B cell (primary cell): Measurements from ENCODE around the gene GPR4. TPM values are rescaled to one million over a fixed set of nuclear protein-coding genes. Genes with fewer than 3 reads are reported as not detected.

Source experiments
- ATAC-seq: fragments of 200-7000 bp; cut with Tn5 transposase; one replicate; pipeline ENCODE4 v1.10.0; 2021; ENCODE audit warnings: low read depth, mild to moderate bottlenecking, moderate number of reproducible peaks, moderate library complexity
- CTCF ChIA-PET: fragments of 350-600 bp; sonication (Branson Sonifier 250); formaldehyde crosslinking; loops from one replicate; lab custom pipeline; 2021; ENCODE audit warnings: antibody characterized with exemption, inconsistent platforms; lab: Charles Lee
- POLR2A ChIA-PET: fragments of 350-600 bp; sonication (Branson Sonifier 250); formaldehyde crosslinking; loops from one replicate; lab custom pipeline; 2021; ENCODE audit warnings: antibody characterized with exemption; lab: Charles Lee
- DNase-seq: peaks from one replicate; pipeline ENCODE4 v3.0.0; 2013
- H2AFZ ChIP-seq: 2 replicates; pipeline ENCODE4 v1.6.1; 2012; ENCODE audit warnings: mild to moderate bottlenecking, low read depth, low read length; ENCODE audit not compliant: insufficient read depth, poor library complexity, severe bottlenecking
- H3K27ac ChIP-seq, 2 donors: 1 replicate in 1 of 2; 2 replicates in 1 of 2; pipeline ENCODE4 v1.5.1; 2012 to 2013; ENCODE audit warnings: low read length in 2 of 2, mild to moderate bottlenecking in 2 of 2, moderate library complexity in 1 of 2
- H3K27me3 ChIP-seq, 4 experiments: fragments of 200-600 bp in 1 of 4; sonication (generic) in 1 of 4; replicated peaks in 1 of 4; 1 replicate in 2 of 4; 2 replicates in 2 of 4; pipeline versions ENCODE4 v1.6.1 to v1.7.0; 2013 to 2016; ENCODE audit warnings: low read length in 3 of 4, mild to moderate bottlenecking in 2 of 4, mixed read lengths in 1 of 4, moderate library complexity in 1 of 4; ENCODE audit not compliant: insufficient read depth in 4 of 4, control insufficient read depth in 3 of 4; ENCODE audit errors: control extremely low read depth in 1 of 4
- H3K36me3 ChIP-seq, 2 experiments: replicated peaks in 1 of 2; 1 replicate in 1 of 2; 2 replicates in 1 of 2; pipeline versions ENCODE4 v1.6.1 to v1.7.1; 2013; ENCODE audit warnings: low read length in 1 of 2; ENCODE audit not compliant: insufficient read depth in 2 of 2, control insufficient read depth in 1 of 2; ENCODE audit errors: control extremely low read depth in 1 of 2, extremely low read depth in 1 of 2
- H3K4me1 ChIP-seq, 2 donors: fragments of 200-600 bp in 1 of 2; sonication (generic) in 1 of 2; 1 replicate in 1 of 2; 2 replicates in 1 of 2; pipeline versions ENCODE4 v1.5.1 to v1.6.1; 2013 to 2017; ENCODE audit warnings: low read length in 2 of 2; ENCODE audit not compliant: control insufficient read depth in 2 of 2, insufficient read depth in 2 of 2
- H3K4me2 ChIP-seq: replicated peaks from 2 replicates; pipeline ENCODE3; 2012; ENCODE audit warnings: mild to moderate bottlenecking, low read depth, low read length; ENCODE audit not compliant: poor library complexity, severe bottlenecking
- H3K4me3 ChIP-seq, 5 experiments: fragments of 200-600 bp in 1 of 5; sonication (generic) in 1 of 5; 1 replicate in 3 of 5; 2 replicates in 2 of 5; pipeline versions ENCODE4 v1.5.1 to v1.7.0; 2011 to 2016; ENCODE audit warnings: low read length in 4 of 5, mild to moderate bottlenecking in 4 of 5, low read depth in 2 of 5, control low read depth in 1 of 5, moderate library complexity in 1 of 5; ENCODE audit not compliant: insufficient read depth in 1 of 5; ENCODE audit errors: control extremely low read depth in 1 of 5, extremely low read depth in 1 of 5
- H3K79me2 ChIP-seq: fragments of 200-600 bp; sonication (generic); one replicate; pipeline ENCODE4 v1.6.0; 2016; ENCODE audit warnings: low read length; ENCODE audit not compliant: control insufficient read depth, insufficient read depth
- H3K9ac ChIP-seq: fragments of 200-600 bp; sonication (generic); 2 replicates; pipeline ENCODE4 v1.6.1; 2017; ENCODE audit warnings: mild to moderate bottlenecking, low read length, moderate library complexity
- H3K9me3 ChIP-seq, 3 donors: one replicate each; pipeline versions ENCODE4 v1.6.1 to v1.7.1; 2013; ENCODE audit warnings: low read length in 2 of 3; ENCODE audit not compliant: control insufficient read depth in 2 of 3, insufficient read depth in 1 of 3; ENCODE audit errors: control extremely low read depth in 1 of 3
- H4K20me1 ChIP-seq: 2 replicates; pipeline ENCODE4 v1.6.0; 2012; ENCODE audit warnings: mild to moderate bottlenecking, low read length; ENCODE audit not compliant: insufficient read depth, control insufficient read depth, poor library complexity, severe bottlenecking
- H3K27ac Mint-ChIP-seq: one replicate; pipeline ENCODE4 v1.8.0; 2021; ENCODE audit warnings: mixed read lengths
- H3K27me3 Mint-ChIP-seq: one replicate; pipeline ENCODE4 v1.8.0; 2021; ENCODE audit warnings: mixed read lengths
- H3K4me1 Mint-ChIP-seq: one replicate; pipeline ENCODE4 v1.8.0; 2021; ENCODE audit warnings: mixed read lengths
- H3K4me3 Mint-ChIP-seq: one replicate; pipeline ENCODE4 v1.8.0; 2021; ENCODE audit warnings: mixed read lengths
- H3K9me3 Mint-ChIP-seq: one replicate; pipeline ENCODE4 v1.8.0; 2022; ENCODE audit warnings: mixed read lengths; ENCODE audit not compliant: insufficient read depth
- EZH2 ChIP-seq: IDR thresholded peaks from 2 replicates; pipeline ENCODE4 v1.6.1; 2012; ENCODE audit warnings: borderline replicate concordance, low read depth, mild to moderate bottlenecking, moderate library complexity, low read length; ENCODE audit not compliant: insufficient read depth, poor library complexity, severe bottlenecking
- WGBS: methylation state at CpG from one replicate; pipeline ENCODE4 v1.1.5; 2013; ENCODE audit warnings: missing lambda C conversion rate; ENCODE audit not compliant: insufficient coverage; 5-methylcytosine and 5-hydroxymethylcytosine counted together
- intact Hi-C: fragments of 100-400 bp; cut with micrococcal nuclease; formaldehyde crosslinking; loops from one replicate; pipeline ENCODE4 v1.10.0; 2022
- polyA plus RNA-seq: library from polyadenylated mRNA; depleted of rRNA; stranded (reverse); fragments of >200 nt; gene quantifications from 2 replicates; pipeline ENCODE4 v1.2.3, GENCODE V29; 2012
- total RNA-seq, 2 donors: library from RNA; stranded (reverse); fragments of 120-200 nt in 1 of 2; gene quantifications; 1 replicate in 1 of 2; 2 replicates in 1 of 2; pipeline versions ENCODE4 v1.2.3 to v1.2.4, GENCODE V29; 2013 to 2022
- TF ChIP-seq, protein P1 (sequence below): fragments of 200-600 bp; IDR thresholded peaks from one replicate; pipeline ENCODE4 v1.8.0; 2022; ENCODE audit warnings: antibody characterized with exemption, mild to moderate bottlenecking

Gene GPR4
- total and polyA plus RNA-seq, 2 donors (not counting 1 experiment from before 2014, with no cell fraction given): not detected

GRCh38 chr19:45574526-45574925 is 27.5 kb downstream of the GPR4 start:
- CTCF ChIA-PET: interaction anchor here (1.4 kb wide), 1 partner anchor 16 kb away, joined by 4 read pairs; no protein-coding TSS in a partner anchor
- Histone ChIP-seq H3K79me2 (peaks cover 50% of the 10 kb centered on the region), H2AFZ (no peak overlapping the region), H3K4me1 (peaks cover 0 to 6% of the 10 kb centered on the region in 2 donors), H3K4me3 (no peak overlapping the region), H3K27ac (no peak overlapping the region), H3K9ac (no peak overlapping the region), H4K20me1 (no peaks in the 10 kb centered on the region), H3K4me2 (no peak overlapping the region), H3K9me3 (no peaks in the 10 kb centered on the region), H3K36me3 (peaks cover 0 to 2% of the 10 kb centered on the region in 2 experiments), H3K27me3 (no peaks in the 10 kb centered on the region)
- no peak for DNase-seq
- Mint-ChIP-seq H3K4me1 (peaks cover 7% of the 10 kb centered on the region), H3K27ac (no peak overlapping the region), H3K27me3 (no peaks in the 10 kb centered on the region), H3K4me3 (no peak overlapping the region), H3K9me3 (no peaks in the 10 kb centered on the region)
- intact Hi-C loops: no loop called here
- 92% methylated on average over 2 of the region's 4 CpGs for WGBS
- TF ChIP-seq, protein P1, sequence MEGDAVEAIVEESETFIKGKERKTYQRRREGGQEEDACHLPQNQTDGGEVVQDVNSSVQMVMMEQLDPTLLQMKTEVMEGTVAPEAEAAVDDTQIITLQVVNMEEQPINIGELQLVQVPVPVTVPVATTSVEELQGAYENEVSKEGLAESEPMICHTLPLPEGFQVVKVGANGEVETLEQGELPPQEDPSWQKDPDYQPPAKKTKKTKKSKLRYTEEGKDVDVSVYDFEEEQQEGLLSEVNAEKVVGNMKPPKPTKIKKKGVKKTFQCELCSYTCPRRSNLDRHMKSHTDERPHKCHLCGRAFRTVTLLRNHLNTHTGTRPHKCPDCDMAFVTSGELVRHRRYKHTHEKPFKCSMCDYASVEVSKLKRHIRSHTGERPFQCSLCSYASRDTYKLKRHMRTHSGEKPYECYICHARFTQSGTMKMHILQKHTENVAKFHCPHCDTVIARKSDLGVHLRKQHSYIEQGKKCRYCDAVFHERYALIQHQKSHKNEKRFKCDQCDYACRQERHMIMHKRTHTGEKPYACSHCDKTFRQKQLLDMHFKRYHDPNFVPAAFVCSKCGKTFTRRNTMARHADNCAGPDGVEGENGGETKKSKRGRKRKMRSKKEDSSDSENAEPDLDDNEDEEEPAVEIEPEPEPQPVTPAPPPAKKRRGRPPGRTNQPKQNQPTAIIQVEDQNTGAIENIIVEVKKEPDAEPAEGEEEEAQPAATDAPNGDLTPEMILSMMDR: no peak
- no peak for TF ChIP-seq EZH2
- POLR2A ChIA-PET: no interaction called here
- ATAC-seq: no peak

GRCh38 chr19:45571457-45572220 is 30.4 kb downstream of the GPR4 start:
- WGBS: 95% methylated on average over 3 of the region's 8 CpGs
- Histone ChIP-seq H3K9ac (no peak overlapping the region), H3K9me3 (no peaks in the 10 kb centered on the region), H3K4me2 (no peak overlapping the region), H2AFZ (no peak overlapping the region), H3K79me2 (peaks cover 55% of the 10 kb centered on the region), H3K36me3 (peaks cover 0 to 2% of the 10 kb centered on the region in 2 experiments), H3K4me3 (no peak overlapping the region), H3K27me3 (no peaks in the 10 kb centered on the region), H3K4me1 (peaks cover 0 to 6% of the 10 kb centered on the region in 2 donors), H3K27ac (no peak overlapping the region), H4K20me1 (no peaks in the 10 kb centered on the region)
- CTCF ChIA-PET: interaction anchor here (0.6 to 1.5 kb wide), 4 partner anchors 25 to 269 kb away, joined by 3 to 4 read pairs (median 3); no protein-coding TSS in a partner anchor
- DNase-seq (no peak), ATAC-seq (no peak)
- H3K9me3 Mint-ChIP-seq: no peaks in the 10 kb centered on the region
- peaks cover 9% of the 10 kb centered on the region for H3K4me1 Mint-ChIP-seq
- H3K4me3 Mint-ChIP-seq: no peak overlapping the region
- intact Hi-C loops: no loop called here
- TF ChIP-seq, protein P1: no peak
- TF ChIP-seq EZH2: no peak
- H3K27me3 Mint-ChIP-seq: no peaks in the 10 kb centered on the region
- POLR2A ChIA-PET: no interaction called here
- no peak overlapping the region for H3K27ac Mint-ChIP-seq
